ENCODE results near the gene ABHD5.

ABHD5 gene

GRCh38 chr3:43762451-43762850 lies 71.7 kb downstream of the ABHD5 start:
- Histone ChIP-seq H3K4me2 (ENCODE audit: low read length) (no peak overlapping the region), H3K27me3 (ENCODE audit: insufficient read depth, low read length) (no peaks in the 10 kb centered on the region), H3K9me3 (ENCODE audit: low read length) (no peaks in the 10 kb centered on the region), H3K4me3 (ENCODE audit: low read depth, low read length, poor library complexity, severe bottlenecking) (no peak overlapping the region), H3K9me2 (ENCODE audit: low read depth, low read length) (no peaks in the 10 kb centered on the region), H3F3A (ENCODE audit: insufficient read depth, low read length) (no peaks in the 10 kb centered on the region), H3K79me2 (ENCODE audit: insufficient read depth, low read length) (no peaks in the 10 kb centered on the region), H3K36me3 (ENCODE audit: insufficient read depth, low read length) (no peaks in the 10 kb centered on the region), H3K27ac (ENCODE audit: low read depth, low read length, poor library complexity, severe bottlenecking) (no peak overlapping the region), H3K4me1 (ENCODE audit: insufficient read depth, low read length, severe bottlenecking) (no peaks in the 10 kb centered on the region), H4K20me1 (ENCODE audit: insufficient read depth, low read length) (no peaks in the 10 kb centered on the region), H2AFZ (ENCODE audit: low read length) (no peak overlapping the region), H3K9ac (ENCODE audit: low read length) (no peak overlapping the region)
- TF ChIP-seq EZH2 (IDR thresholded peaks at IDR 0.05; ENCODE audit: borderline replicate concordance, low read length) (no peak), CTCF (IDR thresholded peaks at IDR 0.05; ENCODE audit: low read length) (no peak)

GRCh38 chr3:43764056-43764455 lies 73.3 kb downstream of the ABHD5 start:
- Histone ChIP-seq H3K27ac (ENCODE audit: low read depth, low read length, poor library complexity, severe bottlenecking) (no peak overlapping the region), H3K79me2 (ENCODE audit: insufficient read depth, low read length) (no peaks in the 10 kb centered on the region), H3K9me2 (ENCODE audit: low read depth, low read length) (no peaks in the 10 kb centered on the region), H3K4me2 (ENCODE audit: low read length) (no peak overlapping the region), H3K4me1 (ENCODE audit: insufficient read depth, low read length, severe bottlenecking) (no peaks in the 10 kb centered on the region), H3K36me3 (ENCODE audit: insufficient read depth, low read length) (no peaks in the 10 kb centered on the region), H3K4me3 (ENCODE audit: low read depth, low read length, poor library complexity, severe bottlenecking) (no peak overlapping the region), H3K9me3 (ENCODE audit: low read length) (no peaks in the 10 kb centered on the region), H3K9ac (ENCODE audit: low read length) (no peak overlapping the region), H3K27me3 (ENCODE audit: insufficient read depth, low read length) (no peaks in the 10 kb centered on the region), H2AFZ (ENCODE audit: low read length) (no peak overlapping the region), H3F3A (ENCODE audit: insufficient read depth, low read length) (no peaks in the 10 kb centered on the region), H4K20me1 (ENCODE audit: insufficient read depth, low read length) (no peaks in the 10 kb centered on the region)
- TF ChIP-seq EZH2 (IDR thresholded peaks at IDR 0.05; ENCODE audit: borderline replicate concordance, low read length) (no peak), CTCF (IDR thresholded peaks at IDR 0.05; ENCODE audit: low read length) (no peak)

GRCh38 chr3:43764471-43764870 lies 73.7 kb downstream of the ABHD5 start:
- Histone ChIP-seq H2AFZ (ENCODE audit: low read length) (no peak overlapping the region), H3K4me3 (ENCODE audit: low read depth, low read length, poor library complexity, severe bottlenecking) (no peak overlapping the region), H3K27me3 (ENCODE audit: insufficient read depth, low read length) (no peaks in the 10 kb centered on the region), H3K79me2 (ENCODE audit: insufficient read depth, low read length) (no peaks in the 10 kb centered on the region), H3K9me3 (ENCODE audit: low read length) (no peaks in the 10 kb centered on the region), H3K9me2 (ENCODE audit: low read depth, low read length) (no peaks in the 10 kb centered on the region), H4K20me1 (ENCODE audit: insufficient read depth, low read length) (no peaks in the 10 kb centered on the region), H3K27ac (ENCODE audit: low read depth, low read length, poor library complexity, severe bottlenecking) (no peak overlapping the region), H3K9ac (ENCODE audit: low read length) (no peak overlapping the region), H3K36me3 (ENCODE audit: insufficient read depth, low read length) (no peaks in the 10 kb centered on the region), H3F3A (ENCODE audit: insufficient read depth, low read length) (no peaks in the 10 kb centered on the region), H3K4me2 (ENCODE audit: low read length) (no peak overlapping the region), H3K4me1 (ENCODE audit: insufficient read depth, low read length, severe bottlenecking) (no peaks in the 10 kb centered on the region)
- TF ChIP-seq CTCF (IDR thresholded peaks at IDR 0.05; ENCODE audit: low read length): no peak
- TF ChIP-seq EZH2 (IDR thresholded peaks at IDR 0.05; ENCODE audit: borderline replicate concordance, low read length): no peak

Data from OCI-LY1 (cell line).